ENCODE measurements around the gene ZNF317. TPM values are rescaled to one million over a fixed set of nuclear protein-coding genes. Genes with fewer than 3 reads are reported as not detected.

The ZNF317 gene
- total RNA-seq, 2 donors from 2014 or later: 21.0 to 30.3 TPM

DNA sequence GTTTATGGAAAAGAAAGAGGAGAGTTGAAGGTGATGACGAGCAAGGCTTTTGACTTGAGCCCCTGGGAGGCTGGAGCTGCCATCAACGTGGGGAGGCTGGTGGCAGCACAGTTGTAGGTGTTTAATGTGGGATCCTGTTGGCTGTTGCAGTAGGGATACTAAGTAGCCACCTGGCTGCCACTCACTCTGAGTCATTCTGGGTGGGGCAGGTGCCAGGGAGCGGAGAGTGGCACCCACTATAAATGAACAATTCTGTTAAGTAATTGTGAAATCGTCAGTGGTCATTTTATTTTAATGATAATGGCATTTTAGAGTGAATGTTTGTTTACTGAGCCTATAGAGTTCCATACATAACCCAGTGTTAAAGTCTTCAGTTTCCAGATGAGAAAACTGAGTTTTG is 9.8 kb downstream of the ZNF317 start:
- WGBS, 2 donors: 89 to 94% methylated on average over 4 of the region's 4 CpGs
- peaks cover 0 to 7% (median 0%) of the 10 kb centered on the region in 3 donors for H3K9me3 ChIP-seq
- intact Hi-C loops (cut with DNase I): no loop called here

DNA sequence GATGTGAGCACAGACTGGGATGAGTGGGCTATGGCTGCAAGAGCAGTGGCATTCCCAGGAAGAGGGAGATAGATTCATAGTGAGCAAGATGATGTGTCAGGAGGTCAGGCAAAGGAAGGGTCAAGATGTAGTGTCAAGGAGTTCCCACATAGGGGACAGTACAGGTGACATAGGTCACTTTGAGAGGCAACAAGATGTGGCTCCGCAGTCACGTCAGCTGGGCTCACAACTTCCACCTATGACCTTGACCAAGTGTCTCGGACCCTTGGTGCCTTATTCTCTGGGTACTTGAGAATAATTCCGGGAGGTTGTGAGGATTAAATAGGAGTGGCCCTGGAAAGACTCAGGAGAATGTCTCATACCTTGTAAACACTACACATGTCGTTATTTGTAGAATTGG is 10.5 kb downstream of the ZNF317 start:
- intact Hi-C loops (cut with DNase I): no loop called here
- 95 to 98% methylated on average over 5 of the region's 5 CpGs for WGBS, 2 donors
- H3K9me3 ChIP-seq: peaks cover 0 to 4% (median 0%) of the 10 kb centered on the region in 3 donors
- H3K4me3 ChIP-seq: no peak overlapping the region
- no peak for DNase-seq
- H3K4me1 ChIP-seq: no peaks in the 10 kb centered on the region
- no peak overlapping the region for H3K27ac ChIP-seq
- TF ChIP-seq, protein P1, sequence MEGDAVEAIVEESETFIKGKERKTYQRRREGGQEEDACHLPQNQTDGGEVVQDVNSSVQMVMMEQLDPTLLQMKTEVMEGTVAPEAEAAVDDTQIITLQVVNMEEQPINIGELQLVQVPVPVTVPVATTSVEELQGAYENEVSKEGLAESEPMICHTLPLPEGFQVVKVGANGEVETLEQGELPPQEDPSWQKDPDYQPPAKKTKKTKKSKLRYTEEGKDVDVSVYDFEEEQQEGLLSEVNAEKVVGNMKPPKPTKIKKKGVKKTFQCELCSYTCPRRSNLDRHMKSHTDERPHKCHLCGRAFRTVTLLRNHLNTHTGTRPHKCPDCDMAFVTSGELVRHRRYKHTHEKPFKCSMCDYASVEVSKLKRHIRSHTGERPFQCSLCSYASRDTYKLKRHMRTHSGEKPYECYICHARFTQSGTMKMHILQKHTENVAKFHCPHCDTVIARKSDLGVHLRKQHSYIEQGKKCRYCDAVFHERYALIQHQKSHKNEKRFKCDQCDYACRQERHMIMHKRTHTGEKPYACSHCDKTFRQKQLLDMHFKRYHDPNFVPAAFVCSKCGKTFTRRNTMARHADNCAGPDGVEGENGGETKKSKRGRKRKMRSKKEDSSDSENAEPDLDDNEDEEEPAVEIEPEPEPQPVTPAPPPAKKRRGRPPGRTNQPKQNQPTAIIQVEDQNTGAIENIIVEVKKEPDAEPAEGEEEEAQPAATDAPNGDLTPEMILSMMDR (IDR thresholded peaks at IDR 0.05): no peak
- no peak for TF ChIP-seq POLR2A (IDR thresholded peaks at IDR 0.05)
- H3K27me3 ChIP-seq: no peaks in the 10 kb centered on the region
- peaks cover 0 to 5% of the 10 kb centered on the region in 2 donors for H3K36me3 ChIP-seq (replicated peaks in 1 of 2; ENCODE audit: insufficient read depth in 1 of 2, low read depth in 2 of 2)
- ATAC-seq: no peak

More for the DNA sequence above, 9.8 kb downstream of the ZNF317 start:
- TF ChIP-seq POLR2A (IDR thresholded peaks at IDR 0.05): no peak
- TF ChIP-seq, protein P1 (IDR thresholded peaks at IDR 0.05): no peak
- Histone ChIP-seq H3K4me3 (no peak overlapping the region), H3K4me1 (no peaks in the 10 kb centered on the region), H3K36me3 (replicated peaks in 1 of 2; ENCODE audit: insufficient read depth in 1 of 2, low read depth in 2 of 2) (peaks cover 0 to 5% of the 10 kb centered on the region in 2 donors), H3K27me3 (no peaks in the 10 kb centered on the region), H3K27ac (no peak overlapping the region)
- ATAC-seq (no peak), DNase-seq (no peak)

DNA sequence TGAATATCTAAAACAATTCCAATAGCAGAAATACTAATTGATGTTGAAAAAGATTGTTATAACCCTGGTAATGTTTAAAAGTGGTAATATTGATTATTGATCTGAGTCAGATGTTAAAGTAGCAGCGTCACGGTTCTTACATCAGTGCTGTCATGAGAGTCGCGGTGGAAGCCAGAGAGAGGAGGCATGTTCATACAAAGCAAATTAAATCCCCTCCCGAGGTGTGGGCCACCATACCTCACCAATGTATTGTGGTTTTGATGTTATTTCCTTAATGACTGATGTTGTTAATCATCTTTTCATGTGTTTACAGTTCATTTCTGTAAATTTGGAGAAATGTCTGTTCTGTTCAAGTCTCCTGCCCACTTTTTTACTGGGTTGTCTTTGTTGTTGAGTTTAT is 11.2 kb downstream of the ZNF317 start:
- no peaks in the 10 kb centered on the region for H3K27me3 ChIP-seq
- H3K4me1 ChIP-seq: no peaks in the 10 kb centered on the region
- no peak overlapping the region for H3K4me3 ChIP-seq
- no peak for ATAC-seq
- H3K9me3 ChIP-seq: peaks cover 0 to 4% (median 0%) of the 10 kb centered on the region in 3 donors
- H3K27ac ChIP-seq: no peak overlapping the region
- WGBS, 2 donors: 91 to 93% methylated on average over 5 of the region's 5 CpGs
- H3K36me3 ChIP-seq (replicated peaks in 1 of 2; ENCODE audit: insufficient read depth in 1 of 2, low read depth in 2 of 2): peaks cover 0 to 5% of the 10 kb centered on the region in 2 donors
- intact Hi-C loops (cut with DNase I): no loop called here
- TF ChIP-seq, protein P1 (IDR thresholded peaks at IDR 0.05): no peak
- no peak for TF ChIP-seq POLR2A (IDR thresholded peaks at IDR 0.05)
- DNase-seq: no peak

DNA sequence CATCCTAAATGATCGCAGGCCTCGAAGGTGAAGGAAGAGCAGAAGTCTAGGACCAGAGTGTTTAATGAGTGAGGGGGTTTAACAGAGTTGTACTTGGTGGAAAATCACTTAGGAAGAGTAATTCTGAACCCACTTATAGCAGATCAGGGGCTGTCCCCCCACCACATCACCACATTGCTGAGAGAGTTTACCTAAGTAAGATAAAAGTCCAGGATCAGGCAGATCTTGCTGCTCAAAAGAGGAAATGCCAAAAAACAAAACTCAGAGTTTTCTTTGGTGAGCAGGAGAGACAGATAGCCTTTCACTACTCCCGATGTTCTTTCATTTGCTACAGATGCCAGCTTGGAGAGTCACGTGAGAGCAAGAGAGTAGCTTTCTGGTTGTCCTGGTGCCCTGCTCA is 15.4 kb downstream of the ZNF317 start:
- H3K27me3 ChIP-seq: no peaks in the 10 kb centered on the region
- no peak for TF ChIP-seq POLR2A (IDR thresholded peaks at IDR 0.05)
- TF ChIP-seq, protein P1 (IDR thresholded peaks at IDR 0.05): no peak

DNA sequence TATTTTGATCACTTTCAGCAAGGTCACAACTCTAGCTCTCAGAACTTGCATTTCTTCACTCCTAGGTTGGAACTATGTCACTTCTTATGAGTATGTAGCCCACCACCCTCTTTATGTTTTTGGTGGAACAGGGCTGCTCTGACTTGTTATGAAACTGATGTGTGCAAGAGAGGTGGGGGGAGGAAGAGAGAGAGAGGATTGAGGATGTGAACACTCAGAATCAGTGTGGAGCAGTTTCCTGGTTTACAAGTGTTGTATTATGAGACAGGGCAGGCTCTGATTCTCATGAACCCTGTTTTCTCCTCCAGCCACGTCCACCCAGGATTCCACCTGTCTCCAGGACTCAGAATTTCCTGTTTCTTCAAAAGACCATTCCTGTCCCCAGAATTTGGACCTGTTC is 16.1 kb downstream of the ZNF317 start:
- no peak for TF ChIP-seq POLR2A (IDR thresholded peaks at IDR 0.05)
- TF ChIP-seq, protein P1 (IDR thresholded peaks at IDR 0.05): no peak
- H3K4me3 ChIP-seq: no peak overlapping the region
- ATAC-seq: no peak
- H3K36me3 ChIP-seq (replicated peaks in 1 of 2; ENCODE audit: insufficient read depth in 1 of 2, low read depth in 2 of 2): peaks cover 34 to 45% of the 10 kb centered on the region in 2 donors
- no peaks in the 10 kb centered on the region for H3K4me1 ChIP-seq
- no peak overlapping the region for H3K27ac ChIP-seq
- intact Hi-C loops (cut with DNase I): no loop called here
- WGBS, 2 donors: 78 to 89% methylated on average over 1 of the region's 1 CpG
- DNase-seq: no peak
- H3K27me3 ChIP-seq: no peaks in the 10 kb centered on the region
- peaks cover 0 to 21% (median 3%) of the 10 kb centered on the region in 3 donors for H3K9me3 ChIP-seq

More for the DNA sequence above, 15.4 kb downstream of the ZNF317 start:
- Histone ChIP-seq H3K27ac (no peak overlapping the region), H3K4me3 (no peak overlapping the region), H3K36me3 (replicated peaks in 1 of 2; ENCODE audit: insufficient read depth in 1 of 2, low read depth in 2 of 2) (peaks cover 27 to 38% of the 10 kb centered on the region in 2 donors), H3K4me1 (no peaks in the 10 kb centered on the region), H3K9me3 (peaks cover 0 to 14% (median 0%) of the 10 kb centered on the region in 3 donors)
- intact Hi-C loops (cut with DNase I): no loop called here
- WGBS, 2 donors: 92 to 96% methylated on average over 4 of the region's 4 CpGs
- ATAC-seq: no peak
- DNase-seq: no peak

Measured in body of pancreas (tissue), 4 donors.